Activated CD8-positive, alpha-beta T cell treated with anti-CD3 and anti-CD28 coated beads for 36 hours (primary cell): ENCODE measurements around the gene DCDC2B. TPM values are rescaled to one million over a fixed set of nuclear protein-coding genes. Genes with fewer than 3 reads are reported as not detected.

Experiments used
- ATAC-seq: fragments of 200-7000 bp; cut with Tn5 transposase; one replicate; pipeline ENCODE4 v1.10.0; 2021; ENCODE audit warnings: mild to moderate bottlenecking, moderate library complexity
- CTCF ChIA-PET: fragments of 350-600 bp; sonication (Branson Sonifier 250); formaldehyde crosslinking; loops from one replicate; lab custom pipeline; 2021; ENCODE audit warnings: antibody characterized with exemption; lab: Charles Lee
- POLR2A ChIA-PET: fragments of 350-600 bp; sonication (Branson Sonifier 250); formaldehyde crosslinking; loops from one replicate; lab custom pipeline; 2021; ENCODE audit warnings: antibody characterized with exemption; lab: Charles Lee
- DNase-seq: peaks from one replicate; pipeline ENCODE4 v3.0.0-alpha.2; 2020
- H3K27ac Mint-ChIP-seq: one replicate; pipeline ENCODE4 v1.8.0; 2021; ENCODE audit warnings: mild to moderate bottlenecking, mixed read lengths
- H3K27me3 Mint-ChIP-seq: one replicate; pipeline ENCODE4 v1.8.0; 2021; ENCODE audit warnings: mixed read lengths
- H3K36me3 Mint-ChIP-seq: one replicate; pipeline ENCODE4 v1.8.0; 2021; ENCODE audit warnings: low read depth, mixed read lengths
- H3K4me1 Mint-ChIP-seq: one replicate; pipeline ENCODE4 v1.8.0; 2021; ENCODE audit warnings: low read depth, mixed read lengths
- H3K4me3 Mint-ChIP-seq: one replicate; pipeline ENCODE4 v1.8.0; 2021; ENCODE audit warnings: mild to moderate bottlenecking, moderate library complexity, mixed read lengths
- H3K9me3 Mint-ChIP-seq: one replicate; pipeline ENCODE4 v1.8.0; 2021; ENCODE audit warnings: mixed read lengths
- CTCF ChIP-seq: fragments of 200-600 bp; IDR thresholded peaks from one replicate; pipeline ENCODE4 v1.8.0; 2022; ENCODE audit warnings: antibody characterized with exemption, mild to moderate bottlenecking
- intact Hi-C: fragments of 100-400 bp; cut with micrococcal nuclease; formaldehyde crosslinking; loops from one replicate; pipeline ENCODE4 v1.10.0; 2022
- total RNA-seq, 2 experiments: library from RNA; stranded (reverse); gene quantifications; one replicate each; pipeline ENCODE4 v1.2.3, GENCODE V29; 2021

DCDC2B gene
- total RNA-seq, 2 experiments from 2014 or later, result not detected

GRCh38 chr1:32223683-32224082 lies 14.8 kb downstream of the DCDC2B start:
- Mint-ChIP-seq H3K27me3 (no peaks in the 10 kb centered on the region), H3K36me3 (peaks cover 40% of the 10 kb centered on the region), H3K4me1 (peaks cover 33% of the 10 kb centered on the region), H3K9me3 (no peaks in the 10 kb centered on the region), H3K27ac (peak overlapping the region; percentile 98), H3K4me3 (peak overlapping the region; percentile 96)
- ChIA-PET POLR2A (interaction anchor here (0.8 to 2.1 kb wide), 8 partner anchors 9 to 113 kb away, joined by 3 to 8 read pairs (median 4); partner anchors contain the start of genes CCDC28B, LCK and MARCKSL1), CTCF (interaction anchor here (0.6 to 1.4 kb wide), 4 partner anchors 17 to 112 kb away, joined by 3 to 5 read pairs (median 3); partner anchors contain the start of gene MARCKSL1)
- DNase-seq (no peak), ATAC-seq (no peak)
- no peak for TF ChIP-seq CTCF
- intact Hi-C loops, result no loop called here

- H3K9me3 Mint-ChIP-seq, result no peaks in the 10 kb centered on the region
- no peak for ATAC-seq
- peak overlapping the region; percentile 96 for H3K4me3 Mint-ChIP-seq
- H3K27me3 Mint-ChIP-seq, result no peaks in the 10 kb centered on the region
- ChIA-PET POLR2A (interaction anchor here (0.9 to 2.1 kb wide), 4 partner anchors 16 to 112 kb away, joined by 4 to 8 read pairs (median 4); partner anchors contain the start of gene MARCKSL1), CTCF (interaction anchor here (1.4 to 1.9 kb wide), 3 partner anchors 8 to 112 kb away, joined by 3 to 5 read pairs (median 4); partner anchors contain the start of gene MARCKSL1)
- peaks cover 33% of the 10 kb centered on the region for H3K4me1 Mint-ChIP-seq
- intact Hi-C loops, result no loop called here
- peaks cover 45% of the 10 kb centered on the region for H3K36me3 Mint-ChIP-seq
- TF ChIP-seq CTCF, result no peak
- DNase-seq, result no peak
- H3K27ac Mint-ChIP-seq, result peak overlapping the region; percentile 98
Measured at GRCh38 chr1:32224285-32224684, 15.4 kb downstream of the DCDC2B start.

GRCh38 chr1:32228771-32229170 lies 19.9 kb downstream of the DCDC2B start:
- Mint-ChIP-seq H3K4me3 (no peak overlapping the region), H3K9me3 (no peaks in the 10 kb centered on the region), H3K36me3 (peaks cover 37% of the 10 kb centered on the region), H3K27ac (peak overlapping the region; percentile 16), H3K27me3 (no peaks in the 10 kb centered on the region), H3K4me1 (peaks cover 14% of the 10 kb centered on the region)
- ATAC-seq (no peak), DNase-seq (no peak)
- ChIA-PET POLR2A (interaction anchor here (1.0 to 2.3 kb wide), 3 partner anchors 12 to 42 kb away, joined by 4 to 16 read pairs (median 7); no protein-coding TSS in a partner anchor), CTCF (interaction anchor here (1.2 to 3.2 kb wide), 5 partner anchors 11 to 20 kb away, joined by 3 to 17 read pairs (median 9); no protein-coding TSS in a partner anchor)
- TF ChIP-seq CTCF, result no peak
- intact Hi-C loops, result no loop called here

GRCh38 chr1:32231843-32232432 lies 23.0 kb downstream of the DCDC2B start:
- no peaks in the 10 kb centered on the region for H3K4me1 Mint-ChIP-seq
- ATAC-seq, result no peak
- no peaks in the 10 kb centered on the region for H3K27me3 Mint-ChIP-seq
- intact Hi-C loops, result no loop called here
- no peak for TF ChIP-seq CTCF
- ChIA-PET POLR2A (interaction anchor here (0.6 to 1.5 kb wide), 7 partner anchors 8 to 36 kb away, joined by 3 to 9 read pairs (median 4); partner anchors contain the start of gene LCK), CTCF (interaction anchor here (1.6 to 1.8 kb wide), 2 partner anchors 9 to 16 kb away, joined by 6 to 8 read pairs; partner anchors contain the start of gene FAM167B)
- H3K27ac Mint-ChIP-seq, result no peak overlapping the region
- H3K36me3 Mint-ChIP-seq, result peaks cover 23% of the 10 kb centered on the region
- DNase-seq, result no peak
- no peak overlapping the region for H3K4me3 Mint-ChIP-seq
- H3K9me3 Mint-ChIP-seq, result no peaks in the 10 kb centered on the region
